HL-60 (cell line): ENCODE measurements around the gene MCCC1.

Experiments used
- CTCF ChIP-seq: IDR thresholded peaks from one replicate; pipeline ENCODE4 v1.5.1; 2011; ENCODE audit warnings: low read length, control low read depth, inconsistent platforms; ENCODE audit not compliant: insufficient read depth
- POLR2AphosphoS5 ChIP-seq: IDR thresholded peaks from 2 replicates; pipeline ENCODE4 v1.6.1; 2012; ENCODE audit warnings: low read depth
- REST ChIP-seq: IDR thresholded peaks from 2 replicates; pipeline ENCODE4 v1.6.1; 2012; ENCODE audit warnings: low read depth; ENCODE audit not compliant: insufficient replicate concordance
- SPI1 ChIP-seq: IDR thresholded peaks from 2 replicates; pipeline ENCODE4 v1.6.1; 2012; ENCODE audit warnings: low read depth, mild to moderate bottlenecking, borderline replicate concordance

GRCh38 chr3:182981038-182981380 lies 118.3 kb downstream of the MCCC1 start:
- no peak for TF ChIP-seq POLR2AphosphoS5
- no peak for TF ChIP-seq CTCF
- no peak for TF ChIP-seq SPI1
- TF ChIP-seq REST = no peak
